Kidney glomerular epithelial cell (primary cell): ENCODE data around the gene BRMS1L.

Experiments
- DNase-seq: peaks from one replicate; lab custom pipeline; 2025; lab: John Stamatoyannopoulos, UW

The BRMS1L gene

DNA sequence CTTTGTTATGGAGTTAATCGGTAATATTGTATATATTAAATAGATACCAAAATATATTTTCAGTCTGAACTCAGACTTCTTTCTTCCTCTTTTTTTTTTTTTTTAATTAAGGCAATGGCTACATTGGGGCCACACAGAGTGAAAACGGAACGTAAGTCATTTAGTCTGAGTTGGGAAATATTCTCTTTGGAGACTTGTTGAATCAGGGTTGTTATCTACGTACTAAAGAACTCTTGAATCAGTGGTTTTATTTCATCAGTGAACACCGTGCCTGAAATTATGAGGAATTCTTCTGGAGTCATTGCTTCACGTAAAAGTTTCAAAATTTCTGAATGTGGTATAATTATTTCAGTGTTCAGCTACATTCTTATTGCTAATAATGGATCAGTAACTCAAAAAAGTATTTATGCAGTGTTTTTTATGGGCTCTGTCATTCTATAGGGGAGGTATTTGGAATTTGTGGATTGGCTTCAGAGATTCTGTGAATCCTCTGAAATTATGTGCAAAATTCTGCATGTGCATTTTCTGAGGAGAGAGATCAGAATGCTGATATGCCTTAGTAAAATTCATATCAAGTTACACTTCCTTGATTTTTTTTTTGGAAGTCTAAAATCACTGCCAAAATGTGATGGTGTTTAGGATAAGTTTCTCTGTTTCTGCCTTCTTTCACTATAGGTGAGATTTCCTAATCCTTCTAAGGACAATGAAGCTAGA lies 39.6 kb downstream of the BRMS1L start:
- DNase-seq, result no peak

GRCh38 chr14:35866595-35867279 lies 40.6 kb downstream of the BRMS1L start:
- no peak for DNase-seq

DNA sequence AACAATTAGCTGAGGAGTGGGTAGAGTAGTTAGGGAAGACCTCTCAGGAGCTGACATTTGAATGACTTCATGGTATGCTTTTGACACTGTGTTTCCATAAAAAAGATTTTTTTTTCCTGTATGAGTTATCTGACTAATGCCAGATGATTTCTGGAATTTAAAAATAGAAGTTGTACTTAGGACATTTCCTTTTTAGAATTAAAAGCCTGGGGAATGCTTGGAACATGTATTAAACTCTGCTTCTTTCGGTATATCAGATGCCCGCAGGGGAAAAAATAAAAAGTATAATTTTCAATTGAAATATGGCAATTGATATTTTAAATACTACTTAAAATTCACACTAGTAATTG lies 41.1 kb downstream of the BRMS1L start:
- no peak for DNase-seq

- no peak for DNase-seq
Measured at GRCh38 chr14:35875296-35875695, 49.2 kb downstream of the BRMS1L start.

DNA sequence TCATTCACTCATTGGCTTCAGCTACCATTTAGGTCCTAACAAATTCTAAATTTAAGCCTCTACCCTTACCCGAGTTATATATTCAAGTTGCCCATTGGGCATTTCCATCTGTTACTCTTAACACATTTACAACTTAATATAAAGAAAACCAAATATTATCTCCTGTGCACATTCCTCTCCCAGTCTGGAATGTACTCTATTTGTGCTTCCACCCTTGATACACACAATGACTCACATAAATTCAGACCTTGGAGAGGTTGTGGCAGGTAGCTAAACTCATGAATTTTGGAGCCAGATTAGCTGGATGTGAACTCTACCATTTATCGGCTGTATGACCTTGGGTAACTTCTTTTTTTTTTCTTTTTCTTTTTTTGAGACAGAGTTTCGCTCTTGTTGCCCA lies 51.1 kb downstream of the BRMS1L start:
- DNase-seq, result no peak

DNA sequence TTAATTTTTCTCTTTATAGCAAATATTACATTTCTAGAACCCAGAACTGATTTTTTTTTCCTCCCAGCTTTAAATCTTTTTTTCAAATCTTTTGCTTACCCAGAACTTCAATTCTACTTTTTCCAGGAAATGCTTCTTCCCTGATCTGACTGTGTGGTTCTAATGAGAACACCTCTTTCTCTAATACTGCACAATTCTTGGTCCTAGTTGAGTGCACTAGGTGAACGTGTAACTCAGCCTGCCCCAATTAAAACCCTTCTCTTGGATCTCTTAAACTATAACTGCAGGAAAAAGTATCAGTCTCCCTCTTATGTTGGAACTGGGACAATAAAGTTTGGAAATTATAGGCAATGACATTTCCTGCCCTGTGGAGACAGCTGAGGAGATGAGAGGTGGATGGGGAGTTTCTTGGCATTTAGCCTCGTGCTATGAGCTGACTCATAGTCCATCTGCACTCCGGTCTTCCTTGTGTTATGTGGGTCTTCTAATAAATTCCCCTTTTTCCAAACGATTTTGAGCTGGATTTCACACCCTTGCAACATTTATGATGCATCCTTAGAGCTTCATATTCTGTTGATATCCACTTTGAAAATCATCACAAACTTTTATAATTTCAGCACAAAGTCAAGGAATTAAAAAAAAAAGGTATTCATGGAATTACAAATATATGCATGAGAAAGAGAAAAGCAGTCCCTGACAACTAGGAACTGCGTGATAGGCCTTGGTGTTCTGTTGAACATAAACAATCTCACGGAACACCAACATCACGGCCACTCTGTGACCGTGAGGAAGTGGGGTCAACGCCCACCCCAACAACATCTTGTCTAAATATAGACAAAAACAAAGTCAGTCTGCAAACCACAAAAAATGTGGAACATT lies 52.4 kb downstream of the BRMS1L start:
- peak; percentile 66 for DNase-seq

DNA sequence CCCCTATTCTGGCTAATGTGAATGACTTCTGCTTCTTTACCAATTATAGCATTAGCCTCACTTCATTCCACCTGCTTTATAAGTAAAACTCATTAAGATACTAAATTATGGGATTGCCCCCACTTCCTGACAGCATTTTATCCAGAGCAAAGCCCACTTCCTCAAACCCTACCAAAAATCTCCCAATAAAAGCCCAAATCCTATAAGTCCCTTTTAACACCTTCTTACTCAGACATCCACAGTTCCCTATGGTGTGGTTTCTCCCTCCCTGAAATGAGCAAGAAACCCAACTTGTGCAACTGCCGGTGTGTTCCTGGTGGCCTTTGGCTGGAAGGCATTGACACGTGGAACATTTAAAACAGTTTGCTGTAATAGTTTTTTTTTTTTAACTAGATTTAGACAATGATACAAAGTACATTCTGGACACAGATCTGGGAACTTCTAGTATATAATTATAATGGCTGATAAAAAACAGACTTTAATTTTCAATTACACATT lies 53.1 kb downstream of the BRMS1L start:
- no peak for DNase-seq

- peak; percentile 1 for DNase-seq
Measured at GRCh38 chr14:35879654-35880249, 53.6 kb downstream of the BRMS1L start.

- no peak for DNase-seq
Measured at GRCh38 chr14:35881280-35881679, 55.1 kb downstream of the BRMS1L start.

- no peak for DNase-seq
Measured at GRCh38 chr14:35883677-35884293, 57.6 kb downstream of the BRMS1L start.

- DNase-seq, result no peak
Measured at GRCh38 chr14:35890308-35890707, 64.2 kb downstream of the BRMS1L start.

GRCh38 chr14:35895256-35895655 lies 69.1 kb downstream of the BRMS1L start:
- DNase-seq, result no peak

GRCh38 chr14:35897616-35898111 lies 71.5 kb downstream of the BRMS1L start:
- DNase-seq, result no peak

DNA sequence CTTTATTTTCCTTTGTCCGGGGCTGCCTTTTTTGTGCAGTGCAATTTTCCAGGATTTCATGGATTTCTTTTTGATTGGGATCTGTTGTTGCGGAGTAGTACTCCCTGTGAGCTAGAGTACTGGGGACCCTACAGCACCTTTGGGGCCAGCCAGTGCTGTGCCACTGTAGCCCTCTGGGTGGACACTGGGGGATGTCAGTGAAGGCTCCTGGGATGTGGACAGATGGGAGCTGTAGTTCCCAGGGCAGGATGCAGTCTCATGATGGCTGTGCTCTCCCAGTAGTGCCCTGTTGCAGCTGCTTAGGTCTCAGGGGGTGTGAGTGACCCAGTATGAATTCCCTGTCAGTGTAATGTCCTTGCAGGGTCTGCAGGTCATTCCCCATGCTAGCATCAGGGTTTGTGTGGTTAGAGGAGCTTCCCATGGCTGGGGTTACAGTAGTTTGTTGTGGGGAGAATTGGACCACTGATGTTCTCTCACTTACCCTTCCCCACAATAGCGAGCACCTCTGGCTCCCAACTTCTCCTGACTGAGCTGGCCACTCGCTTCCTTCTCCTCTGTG lies 72.2 kb downstream of the BRMS1L start:
- DNase-seq, result no peak

- no peak for DNase-seq
Measured at GRCh38 chr14:35900741-35901140, 74.6 kb downstream of the BRMS1L start.

GRCh38 chr14:35909665-35910064 lies 83.5 kb downstream of the BRMS1L start:
- DNase-seq, result no peak

DNA sequence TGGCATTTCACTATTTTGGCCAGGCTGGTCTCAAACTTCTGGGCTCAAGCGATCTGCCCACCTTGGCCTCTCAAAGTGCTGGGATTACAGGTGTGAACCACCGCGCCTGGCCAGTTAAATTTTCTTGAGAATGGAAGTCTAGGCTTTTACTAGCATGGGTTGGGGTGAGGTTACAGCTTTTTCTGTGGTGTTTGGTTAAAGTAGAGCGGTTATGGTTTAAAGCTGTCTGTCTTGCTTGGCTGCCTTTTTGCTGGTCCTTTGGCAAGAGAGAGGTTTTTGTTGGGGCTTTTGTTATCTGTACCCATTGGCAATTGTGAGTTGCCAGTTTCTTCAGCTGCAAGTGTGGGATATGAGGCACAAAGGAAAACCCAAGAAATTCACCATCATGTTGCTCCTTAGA lies 84.1 kb downstream of the BRMS1L start:
- no peak for DNase-seq

DNA sequence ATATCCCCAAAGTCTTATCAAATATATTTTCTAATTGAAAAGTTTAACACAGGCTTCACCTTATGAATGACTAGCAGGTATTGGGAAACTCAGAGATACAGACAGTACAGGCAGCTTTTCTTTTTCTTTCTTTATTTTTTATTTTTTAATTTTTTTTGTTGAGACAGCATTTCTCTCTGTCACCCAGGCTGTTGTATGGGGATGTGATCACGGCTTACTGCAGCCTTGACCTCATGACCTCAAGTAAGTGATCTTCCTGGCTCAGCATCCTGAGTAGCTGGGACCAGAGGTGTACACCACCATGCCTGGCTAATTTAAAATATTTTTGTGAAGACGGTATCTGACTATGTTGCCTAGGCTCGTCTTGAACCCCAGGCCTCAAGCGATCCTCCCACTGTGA lies 85.0 kb downstream of the BRMS1L start:
- DNase-seq, result no peak

DNA sequence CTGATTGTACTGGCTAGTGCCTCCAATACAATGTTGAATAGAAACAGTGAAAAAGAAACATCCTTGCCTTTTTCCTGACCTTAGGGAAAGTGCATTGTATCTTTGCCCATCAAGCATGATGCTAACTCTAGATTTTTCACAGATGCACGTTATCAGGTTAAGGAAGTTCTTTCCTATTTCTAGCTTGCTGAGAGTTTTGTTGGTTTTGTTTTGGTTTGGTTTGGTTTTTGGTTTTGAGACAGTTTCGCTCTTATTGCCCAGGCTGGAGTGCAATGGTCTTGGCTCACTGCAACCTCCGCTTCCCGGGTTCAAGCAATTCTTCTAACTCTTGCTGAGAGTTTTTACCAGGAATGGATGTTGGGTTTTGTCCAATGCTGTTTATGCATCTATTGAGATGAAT lies 89.0 kb downstream of the BRMS1L start:
- DNase-seq, result no peak

DNA sequence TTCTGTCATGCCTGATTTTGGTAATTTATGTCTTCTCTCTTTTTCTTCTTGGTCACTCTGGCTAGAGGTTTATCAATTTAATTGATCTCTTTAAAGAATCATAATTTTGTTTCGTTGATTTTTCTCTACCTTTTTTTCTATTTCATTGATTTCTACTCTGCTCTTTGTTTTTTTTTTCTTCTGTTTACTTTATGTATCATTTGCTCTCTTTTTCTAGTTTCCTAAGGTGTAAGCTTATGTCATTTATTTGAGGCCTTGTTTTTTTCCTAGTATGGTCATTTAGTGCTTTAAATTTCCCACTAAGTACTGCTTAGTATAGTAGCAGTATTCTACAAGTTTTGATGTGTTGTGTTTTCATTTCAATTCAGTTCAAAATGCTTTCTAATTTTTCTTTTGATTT lies 89.6 kb downstream of the BRMS1L start:
- DNase-seq, result no peak
